Activated CD8-positive, alpha-beta memory T cell treated with anti-CD3 and anti-CD28 coated beads for 1 hour (primary cell): ENCODE results near the gene CARMIL3.

ENCODE experiments used
- DNase-seq, 2 donors: peaks; one replicate each; pipeline ENCODE4 v3.0.0-alpha.2; 2020; ENCODE audit warnings: low read depth in 1 of 2; ENCODE audit errors: extremely low read depth in 1 of 2

CARMIL3 gene

DNA sequence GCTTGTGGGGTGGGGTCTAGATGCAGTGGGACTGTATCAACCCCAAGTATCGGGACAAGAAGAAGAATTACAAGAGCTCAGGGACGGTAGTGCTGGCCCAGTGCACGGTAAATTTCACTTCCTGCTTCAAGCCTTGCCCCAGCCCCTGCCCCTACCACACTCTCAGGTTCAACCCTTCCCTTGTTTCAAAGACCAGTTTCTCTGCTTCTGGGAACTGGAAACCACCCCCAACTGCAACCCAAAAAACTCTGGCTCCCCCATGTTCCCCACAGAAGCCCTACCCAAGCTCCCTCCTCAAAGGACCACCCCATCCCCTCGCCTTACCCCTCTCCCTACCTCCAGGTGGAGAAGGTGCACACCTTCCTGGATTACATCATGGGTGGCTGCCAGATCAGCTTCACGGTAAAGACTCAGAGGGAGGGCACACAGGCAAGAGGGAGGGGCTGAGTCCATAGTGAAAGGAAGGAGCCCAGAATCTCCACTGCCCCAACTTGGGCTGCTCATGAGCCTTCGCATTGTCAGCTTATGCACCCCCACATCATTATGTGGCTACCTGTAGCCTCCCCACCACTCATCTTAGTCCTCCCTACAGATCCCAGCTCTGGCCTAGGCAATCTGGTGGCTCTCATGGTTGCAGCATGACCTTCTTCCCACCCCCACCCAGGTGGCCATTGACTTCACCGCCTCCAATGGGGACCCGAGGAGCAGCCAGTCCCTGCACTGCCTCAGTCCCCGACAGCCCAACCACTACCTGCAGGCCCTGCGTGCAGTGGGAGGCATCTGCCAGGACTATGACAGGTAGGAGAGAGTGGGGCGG lies 23.9 kb downstream of the CARMIL3 start:
- no peak for DNase-seq

DNA sequence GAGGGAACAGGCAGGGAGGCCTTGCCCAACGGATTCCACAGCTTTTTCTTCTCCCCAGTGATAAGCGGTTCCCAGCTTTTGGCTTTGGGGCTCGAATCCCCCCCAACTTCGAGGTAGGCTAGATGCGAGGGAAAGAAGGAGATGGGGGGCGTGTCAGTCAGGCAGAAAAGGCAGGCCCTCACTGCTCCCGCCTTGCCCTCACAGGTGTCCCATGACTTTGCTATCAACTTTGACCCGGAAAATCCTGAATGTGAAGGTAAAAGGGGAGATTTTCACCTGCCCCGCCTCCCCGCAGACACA lies 24.4 kb downstream of the CARMIL3 start:
- DNase-seq = no peak

DNA sequence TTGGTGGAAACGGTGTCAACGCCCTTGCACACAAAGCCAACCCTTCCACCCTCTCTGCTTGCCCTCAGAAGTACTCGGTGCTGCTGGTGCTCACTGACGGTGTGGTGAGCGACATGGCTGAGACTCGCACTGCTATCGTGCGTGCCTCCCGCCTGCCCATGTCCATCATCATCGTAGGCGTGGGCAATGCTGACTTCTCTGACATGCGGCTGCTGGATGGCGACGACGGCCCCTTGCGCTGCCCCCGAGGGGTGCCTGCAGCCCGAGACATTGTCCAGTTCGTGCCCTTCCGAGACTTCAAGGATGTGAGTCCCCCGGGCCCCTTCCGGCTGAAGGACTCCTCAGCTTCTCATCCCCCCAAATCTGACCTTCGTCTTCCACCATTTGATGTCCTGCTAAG lies 25.3 kb downstream of the CARMIL3 start:
- DNase-seq = no peak

DNA sequence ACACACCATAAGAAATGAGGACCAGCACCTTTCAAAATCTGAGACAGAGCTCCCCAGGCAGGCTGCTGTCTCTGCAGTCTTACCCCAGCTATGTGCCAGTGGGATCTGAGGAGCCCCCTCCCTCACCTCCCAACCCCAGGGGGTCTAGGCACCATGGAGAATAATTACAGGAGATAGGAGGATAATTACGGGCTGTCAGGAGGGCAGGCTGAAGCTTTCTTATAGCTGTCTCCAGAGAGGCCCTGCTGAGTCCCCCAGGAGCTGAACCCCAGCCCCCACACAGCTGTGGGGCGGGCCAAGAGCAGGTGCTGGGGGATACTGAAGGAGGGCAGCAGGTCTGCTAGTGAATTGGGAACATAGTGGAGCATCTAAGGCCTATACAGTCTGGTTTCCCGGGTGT lies 26.3 kb downstream of the CARMIL3 start:
- no peak for DNase-seq

DNA sequence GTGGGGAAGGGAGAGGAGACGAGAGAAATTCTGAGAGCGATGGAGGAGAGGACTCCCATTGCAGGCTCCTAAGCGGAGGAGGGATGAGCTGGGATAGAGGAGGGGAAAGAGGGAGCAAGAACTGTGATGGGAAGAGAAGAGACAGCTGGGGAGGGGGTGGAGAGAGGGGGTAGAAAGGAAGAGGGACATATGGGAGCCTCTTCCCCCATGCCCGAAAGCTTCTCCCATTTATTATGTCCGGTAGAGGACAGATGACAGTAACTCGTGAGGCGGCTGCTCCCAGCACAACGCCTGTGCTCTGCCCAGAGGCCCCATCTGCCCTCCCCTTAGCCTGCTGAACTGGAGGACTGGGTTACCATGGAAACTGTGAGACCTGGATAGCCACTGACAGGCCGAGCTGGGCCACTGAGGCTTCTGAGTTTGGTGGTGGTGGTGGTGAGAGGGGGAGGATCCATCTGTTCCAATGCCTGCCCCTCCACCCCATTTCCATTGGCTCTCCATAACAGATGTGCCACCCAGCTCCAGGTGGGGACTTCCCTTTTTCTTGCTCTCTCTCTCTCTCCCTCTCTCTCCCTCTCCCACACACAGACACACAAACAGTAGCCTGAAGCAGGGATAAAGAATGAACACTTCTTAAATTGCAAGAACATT lies 27.8 kb downstream of the CARMIL3 start:
- DNase-seq = no peak

DNA sequence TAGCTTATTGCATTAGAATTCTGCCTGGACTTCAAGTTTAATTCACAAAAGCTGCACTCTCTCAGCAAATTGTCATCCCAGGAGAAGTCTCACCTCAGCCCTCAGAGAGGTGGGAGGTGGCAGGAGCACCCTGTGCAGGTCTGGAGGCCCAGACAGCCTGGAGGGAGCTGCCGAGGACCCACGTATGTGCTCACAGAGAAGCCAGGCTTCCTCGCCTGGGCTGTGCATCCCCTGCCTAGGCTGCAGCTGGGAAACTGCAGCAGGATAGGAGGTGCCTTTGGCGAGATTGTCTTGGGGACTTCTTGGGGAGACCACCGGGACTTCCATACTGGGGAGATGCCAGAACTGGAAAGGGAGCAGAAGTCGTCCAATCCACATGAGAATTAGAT lies 28.3 kb downstream of the CARMIL3 start:
- no peak for DNase-seq

DNA sequence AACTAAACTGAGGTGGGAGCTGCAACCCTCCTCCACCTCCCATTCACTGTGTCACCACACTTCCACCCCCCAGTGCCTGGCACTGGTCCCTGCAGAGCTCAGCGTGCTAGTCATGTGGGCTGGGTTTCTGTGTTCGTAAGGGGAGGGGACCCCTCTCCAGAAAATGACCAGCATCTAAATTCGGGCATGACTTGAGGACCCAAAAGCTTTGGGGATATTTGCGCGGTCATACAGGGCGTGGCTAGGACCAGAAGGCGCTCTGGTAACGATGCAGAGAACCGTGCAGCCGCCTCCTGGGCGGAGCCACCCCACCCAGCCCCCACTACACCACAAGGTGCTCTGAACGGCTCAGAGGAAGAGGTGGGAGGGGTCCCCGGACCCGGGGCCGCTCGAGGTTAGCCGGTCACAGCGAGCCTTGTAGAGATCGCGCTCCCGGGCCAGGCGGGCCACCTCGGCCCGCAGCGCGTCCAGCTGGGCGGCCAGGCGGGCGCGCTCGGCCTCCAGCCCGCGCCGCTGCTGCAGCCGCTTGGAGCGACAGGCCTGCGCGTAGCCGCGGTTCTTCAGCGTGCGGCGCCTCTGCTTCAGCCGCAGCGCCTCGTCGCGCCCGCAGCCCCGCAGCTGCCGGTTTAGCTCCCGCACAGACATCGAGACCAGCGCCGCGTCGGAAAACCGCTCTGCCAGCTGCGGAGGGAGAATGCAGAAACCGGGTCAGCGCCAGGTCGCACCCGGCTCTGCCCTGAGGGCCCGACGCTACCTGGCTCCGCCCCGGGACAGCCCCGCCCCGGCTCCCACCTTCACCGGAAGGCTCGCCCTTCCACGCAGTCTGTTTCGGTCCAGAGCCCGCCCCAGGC lies 29.3 kb downstream of the CARMIL3 start:
- peak in 1 of 2 donors; percentile 51 for DNase-seq

DNA sequence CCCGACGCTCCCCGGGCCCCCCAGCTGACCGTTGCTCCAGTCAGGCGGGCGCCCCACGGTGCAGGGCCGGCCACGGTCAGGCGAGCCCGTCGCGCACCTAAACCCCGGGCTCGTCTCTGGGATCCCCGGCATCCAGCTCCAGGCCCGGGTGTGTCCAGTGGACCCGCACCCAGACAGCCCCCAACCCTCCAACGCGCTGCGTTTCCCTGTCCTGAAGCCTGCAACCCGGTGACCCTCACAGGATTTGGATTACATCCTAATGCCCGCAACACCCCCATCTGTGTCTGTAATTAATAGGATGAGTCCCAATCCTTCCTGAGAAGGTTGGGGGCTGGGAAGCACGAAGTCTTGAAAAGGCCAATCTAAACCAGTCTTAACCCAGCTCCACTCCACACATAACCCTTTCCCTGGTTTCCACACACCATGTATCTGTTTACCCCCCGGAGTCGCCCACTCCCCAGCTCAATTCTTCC lies 30.0 kb downstream of the CARMIL3 start:
- DNase-seq = no peak

DNA sequence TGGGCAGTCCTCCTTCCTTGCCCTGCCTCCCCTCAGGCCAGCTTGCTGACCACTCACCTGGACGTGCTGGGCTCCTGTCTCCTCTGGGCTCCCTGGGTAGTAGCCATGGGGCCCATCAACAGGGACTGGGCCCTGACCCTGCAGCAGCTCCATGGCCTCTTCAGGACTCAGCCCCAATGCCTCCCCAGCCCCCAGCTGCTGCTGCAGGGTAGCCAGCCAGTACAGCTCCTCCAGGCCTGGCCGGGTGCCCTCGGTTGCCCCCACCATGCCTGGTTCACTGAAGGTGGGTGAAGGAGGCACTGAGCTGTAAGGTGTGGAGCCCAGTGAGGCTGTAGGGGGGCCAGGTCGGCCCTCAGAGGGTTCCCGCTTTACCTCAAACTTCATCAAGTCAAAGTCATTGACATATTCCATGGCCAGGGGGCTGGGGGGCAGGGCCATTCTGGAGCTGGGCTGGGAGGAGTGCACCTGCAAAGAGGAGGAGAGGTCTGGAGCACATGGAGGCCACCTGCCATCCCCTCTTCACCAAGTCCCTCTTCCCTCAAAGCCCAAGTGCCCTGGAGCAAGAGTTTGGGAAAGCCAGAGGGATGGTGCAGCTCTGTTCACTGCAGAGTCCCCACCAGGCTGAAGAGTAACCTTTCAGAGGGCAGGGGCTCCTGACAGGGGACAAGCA lies 30.7 kb downstream of the CARMIL3 start:
- no peak for DNase-seq

DNA sequence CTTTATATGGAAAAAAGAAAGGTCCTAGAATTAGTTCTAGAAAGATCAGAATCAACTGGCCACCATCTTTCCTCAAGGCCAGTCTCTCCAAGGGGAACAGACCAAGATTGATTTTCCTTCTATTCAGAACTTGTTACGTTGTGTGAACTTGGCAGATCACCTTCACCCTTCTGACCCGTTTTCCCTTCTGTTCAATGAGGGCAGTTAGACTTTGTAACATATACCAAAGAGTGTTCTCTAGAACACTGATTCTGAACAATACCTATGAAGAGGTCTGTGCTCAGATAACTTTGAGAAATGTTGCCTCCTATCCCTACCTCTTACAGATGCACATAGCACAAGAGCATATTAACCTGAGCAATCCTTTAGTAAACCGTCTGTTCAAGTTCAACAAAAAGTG lies 31.7 kb downstream of the CARMIL3 start:
- no peak for DNase-seq

DNA sequence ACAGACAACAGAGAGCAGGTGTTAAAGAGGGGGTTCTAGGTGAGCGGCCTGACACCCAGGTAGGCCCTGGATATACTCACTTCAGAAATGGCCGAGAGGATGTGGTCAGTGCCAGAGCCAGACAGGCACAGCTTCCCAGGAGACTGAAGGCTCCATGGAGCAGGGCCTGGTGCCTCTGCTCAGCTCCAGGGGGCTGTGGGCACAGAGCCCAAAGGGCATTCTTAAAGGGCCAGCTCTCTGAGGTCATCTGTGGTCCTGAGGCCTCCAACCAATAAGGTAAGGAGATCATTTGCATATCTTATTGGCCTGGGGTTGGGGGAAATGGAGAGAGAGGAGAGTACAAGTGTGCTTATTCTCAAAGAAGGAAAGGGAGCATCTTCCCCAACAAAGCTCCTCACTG lies 32.6 kb downstream of the CARMIL3 start:
- no peak for DNase-seq

DNA sequence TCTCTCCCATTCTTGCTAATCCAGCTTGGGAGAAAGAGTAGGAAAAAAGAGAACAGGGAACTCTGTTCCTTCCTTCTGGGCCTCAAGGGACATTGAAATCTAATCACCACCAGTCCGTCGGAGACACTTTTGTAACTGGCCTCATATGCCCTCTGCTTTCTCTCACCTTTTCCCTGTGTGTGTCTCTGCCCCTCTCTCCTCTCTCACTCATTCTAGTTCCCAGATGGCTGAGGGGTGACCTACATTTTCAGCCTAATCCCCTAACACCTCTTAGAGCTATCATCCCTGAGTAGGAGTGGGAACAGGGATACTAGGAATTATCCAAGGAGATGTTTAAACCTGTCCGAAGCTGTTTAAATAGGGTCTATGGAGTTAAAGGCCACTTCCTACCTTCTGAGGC lies 33.4 kb downstream of the CARMIL3 start:
- no peak for DNase-seq

DNA sequence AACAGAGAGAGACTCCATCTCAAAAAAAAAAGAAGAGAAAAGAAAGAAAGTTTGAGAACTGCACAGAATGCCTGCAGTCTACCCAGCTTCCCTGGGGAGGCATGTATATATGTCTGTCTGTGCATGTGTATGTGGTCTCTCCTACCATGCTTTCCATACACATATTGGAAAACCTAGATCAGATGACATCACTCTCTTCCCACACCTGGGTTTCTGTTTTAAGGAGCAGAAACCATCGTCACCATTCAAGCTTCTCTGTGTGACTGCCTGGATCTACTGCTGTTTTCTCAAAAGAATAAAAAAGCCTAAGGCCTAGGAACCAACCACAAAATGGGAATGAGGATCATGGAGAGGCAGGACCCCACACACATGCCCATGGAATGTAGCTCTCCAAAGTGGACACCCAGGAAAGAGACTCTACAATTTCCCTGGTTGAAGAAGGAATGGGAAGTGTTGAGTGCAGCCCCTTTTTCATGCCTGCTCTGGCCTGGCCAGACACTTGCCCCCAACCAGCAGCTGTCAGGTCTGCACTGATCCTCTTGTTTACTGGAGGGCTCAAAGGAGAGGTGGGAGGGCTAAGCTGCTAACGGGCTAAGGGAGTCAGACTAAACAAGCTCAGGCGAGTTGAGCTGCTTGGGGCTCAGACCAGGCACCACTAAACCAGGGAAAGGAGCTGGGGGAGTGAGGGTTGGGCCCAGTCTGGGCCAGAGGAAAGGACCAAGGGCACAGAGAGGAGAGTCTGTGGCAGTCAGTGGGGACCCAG lies 34.6 kb downstream of the CARMIL3 start:
- no peak for DNase-seq

DNA sequence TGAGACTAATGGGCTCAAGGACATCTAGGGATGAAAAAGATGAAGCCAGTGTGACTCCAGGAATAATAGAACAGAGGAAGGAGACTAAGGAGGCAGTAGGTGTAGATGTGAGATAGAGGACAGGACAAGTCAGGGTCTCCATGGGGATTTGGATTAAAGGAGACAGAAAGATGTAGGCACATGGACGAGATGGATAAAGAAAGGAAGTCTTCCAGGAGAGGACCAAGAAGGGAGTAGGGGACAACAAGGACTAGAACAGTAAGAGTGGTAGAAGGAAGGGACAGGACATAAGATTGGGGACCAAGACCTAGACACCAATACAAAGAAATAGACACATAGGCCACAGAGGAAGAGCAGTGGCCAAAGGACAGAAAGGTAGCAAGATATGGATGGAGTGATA lies 35.2 kb downstream of the CARMIL3 start:
- no peak for DNase-seq

DNA sequence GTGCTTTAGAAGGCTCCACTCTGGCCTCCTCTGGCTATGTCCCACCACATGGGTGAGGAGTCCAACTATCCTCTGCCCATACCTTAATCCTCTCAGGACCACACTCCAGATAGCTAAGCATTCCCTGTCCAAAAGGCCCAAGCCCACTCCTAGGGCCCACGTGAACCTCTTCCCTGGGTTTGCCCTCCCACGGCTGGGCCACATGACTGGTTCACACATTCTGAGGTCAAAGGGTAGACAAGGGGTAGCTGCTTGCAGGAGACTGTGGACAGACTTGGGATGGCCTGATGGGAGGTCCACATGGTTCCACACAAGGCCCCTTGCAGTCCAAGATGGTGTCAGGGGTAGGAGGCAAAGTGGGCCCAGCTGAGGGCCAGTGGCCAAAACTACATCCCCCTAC lies 36.3 kb downstream of the CARMIL3 start:
- DNase-seq = no peak

DNA sequence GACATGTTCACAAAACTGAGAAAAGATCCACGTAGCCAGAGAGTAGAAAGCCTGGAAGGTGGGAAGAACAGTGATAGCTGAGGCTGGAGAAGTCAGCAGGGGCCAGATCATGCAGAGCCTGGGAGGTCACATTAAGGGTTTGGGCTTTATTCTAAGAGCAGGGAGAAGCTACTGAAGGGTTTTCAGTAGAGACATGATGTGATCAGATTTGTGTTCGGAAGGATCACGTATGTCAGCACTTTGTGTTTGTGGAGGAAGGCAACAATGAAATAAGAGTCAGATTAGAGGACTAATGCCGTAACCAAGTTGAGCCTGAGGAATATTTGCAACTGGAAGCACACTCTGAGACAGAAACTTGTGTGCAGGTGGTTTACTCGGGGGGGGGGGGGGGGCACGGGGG lies 38.1 kb downstream of the CARMIL3 start:
- no peak for DNase-seq

DNA sequence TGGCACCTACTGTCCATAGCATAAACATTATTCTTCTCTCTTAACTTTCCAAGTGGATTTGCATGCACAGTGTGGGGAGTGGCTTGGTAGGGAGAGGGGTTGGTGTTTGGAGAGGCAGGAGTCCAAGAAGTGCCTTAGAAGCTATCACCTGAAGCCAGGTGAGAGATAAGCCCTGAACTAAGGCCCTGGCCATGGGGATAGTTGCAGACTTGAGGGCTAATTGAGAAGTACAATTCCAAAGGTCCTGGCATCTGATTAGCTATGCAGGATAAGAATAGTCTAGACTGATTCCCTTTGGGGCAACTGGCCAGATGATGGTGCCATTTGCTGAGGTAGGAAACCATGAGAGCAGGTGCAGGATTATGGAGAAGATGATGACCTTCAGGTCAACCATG lies 40.3 kb downstream of the CARMIL3 start:
- DNase-seq = no peak

DNA sequence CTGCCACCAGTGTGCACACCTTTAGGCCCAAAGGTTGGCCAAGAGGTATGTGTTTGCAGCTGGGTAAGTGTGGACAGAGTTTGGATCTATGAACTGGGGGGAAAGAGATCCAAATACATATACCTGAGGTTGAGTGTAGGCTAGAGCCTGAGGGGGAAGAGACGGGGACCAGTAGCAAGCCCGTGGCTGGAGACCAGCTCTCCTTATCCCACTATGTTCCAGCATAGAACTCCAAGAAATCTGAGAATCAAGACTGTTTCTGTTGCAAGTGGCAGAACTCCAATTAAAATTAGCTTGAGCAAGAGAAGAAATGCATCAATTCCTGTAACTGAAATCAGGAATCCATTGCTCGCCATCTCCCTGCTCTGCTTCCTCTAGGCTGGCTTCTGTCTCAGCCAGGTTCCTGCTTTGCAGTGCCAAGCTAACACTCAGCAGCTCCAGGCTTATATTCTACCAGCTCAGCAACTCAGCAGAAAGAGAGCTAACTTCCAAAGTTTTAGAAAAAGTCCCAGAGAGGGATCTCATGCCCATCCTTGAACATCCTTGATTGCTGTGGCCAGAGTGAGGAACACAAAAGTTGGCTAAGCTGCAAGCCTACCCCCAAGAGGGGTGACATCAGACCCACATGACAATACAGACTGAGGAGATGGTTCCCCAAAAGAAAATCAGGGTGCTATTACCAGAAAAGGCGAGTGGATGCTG lies 40.8 kb downstream of the CARMIL3 start:
- DNase-seq = no peak

DNA sequence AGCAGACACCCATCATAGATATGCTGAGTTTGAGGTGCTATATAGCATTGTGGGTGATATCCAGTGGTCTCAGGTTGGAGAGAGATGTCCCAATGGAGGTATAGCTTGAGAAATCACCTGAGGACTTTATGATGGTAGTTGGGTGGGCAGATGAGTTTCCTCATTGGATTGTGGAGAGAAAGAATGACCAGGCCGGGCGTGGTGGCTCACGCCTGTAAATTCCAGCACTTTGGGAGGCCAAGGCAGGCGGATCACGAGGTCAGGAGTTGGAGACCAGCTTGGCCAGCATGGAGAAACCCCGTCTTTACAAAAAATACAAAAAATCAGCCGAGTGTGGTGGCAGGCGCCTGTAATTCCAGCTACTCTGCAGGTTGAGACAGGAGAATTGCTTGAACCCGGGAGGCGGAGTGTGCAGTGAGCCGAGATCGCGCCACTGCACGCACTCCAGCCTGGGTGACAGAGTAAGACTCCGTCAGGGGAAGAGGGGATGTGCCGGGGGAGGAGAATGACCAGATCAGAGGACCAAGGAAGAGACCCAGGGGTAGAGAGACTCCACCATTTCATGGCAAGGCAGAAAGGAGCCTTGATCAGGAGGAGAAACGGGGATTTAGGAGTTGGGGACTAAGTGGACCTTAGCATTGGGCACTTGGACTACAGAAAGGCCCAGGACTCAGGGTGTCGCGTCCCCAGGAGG lies 41.5 kb downstream of the CARMIL3 start:
- no peak for DNase-seq
